22Rv1 (cell line): Measurements from ENCODE around the gene KLHL41.

Experiments used
- H3K27ac ChIP-seq: fragments of 450-650 bp; 2 replicates; pipeline ENCODE4 v1.5.1; 2017
- ZFX ChIP-seq: fragments of 450-650 bp; IDR thresholded peaks from 2 replicates; pipeline ENCODE4 v1.6.1; 2017; ENCODE audit warnings: antibody characterized with exemption, borderline replicate concordance
- TF ChIP-seq, protein P1 (sequence below): fragments of 450-650 bp; IDR thresholded peaks from 2 replicates; pipeline ENCODE4 v1.5.1; 2017; ENCODE audit warnings: mild to moderate bottlenecking

Gene KLHL41

DNA sequence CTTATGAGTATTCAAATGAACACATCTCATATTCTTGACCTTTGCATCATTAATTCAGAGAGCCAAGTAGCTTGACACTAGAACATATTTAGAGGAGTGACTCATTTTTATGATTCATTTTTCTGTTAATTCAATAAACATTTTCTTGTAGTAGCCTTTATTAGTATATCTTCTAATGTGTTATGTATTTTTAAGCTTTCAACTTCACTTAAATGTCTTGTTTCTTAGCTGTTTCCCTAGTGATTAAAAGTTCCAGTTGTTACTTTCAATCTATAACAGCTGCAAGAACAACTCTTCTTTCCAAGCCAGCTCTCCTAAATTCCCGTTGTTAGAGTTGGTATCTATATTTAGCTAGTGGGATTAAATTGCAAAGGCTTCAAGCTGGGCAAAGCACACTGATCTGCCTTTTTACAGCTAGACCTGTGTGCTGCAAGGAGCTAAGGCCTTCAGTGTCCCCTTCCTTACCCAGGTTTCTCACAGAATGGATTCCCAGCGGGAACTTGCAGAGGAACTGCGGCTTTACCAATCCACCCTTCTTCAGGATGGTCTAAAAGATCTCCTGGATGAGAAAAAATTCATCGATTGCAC, at the start of gene KLHL41:
TSS of gene KLHL41 (plus strand) at position 405 of the 588 bp plus-strand sequence. CDS start at position 482, 77 bp downstream.
- no peak within 1 kb of the TSS for H3K27ac ChIP-seq
- TF ChIP-seq, protein P1, sequence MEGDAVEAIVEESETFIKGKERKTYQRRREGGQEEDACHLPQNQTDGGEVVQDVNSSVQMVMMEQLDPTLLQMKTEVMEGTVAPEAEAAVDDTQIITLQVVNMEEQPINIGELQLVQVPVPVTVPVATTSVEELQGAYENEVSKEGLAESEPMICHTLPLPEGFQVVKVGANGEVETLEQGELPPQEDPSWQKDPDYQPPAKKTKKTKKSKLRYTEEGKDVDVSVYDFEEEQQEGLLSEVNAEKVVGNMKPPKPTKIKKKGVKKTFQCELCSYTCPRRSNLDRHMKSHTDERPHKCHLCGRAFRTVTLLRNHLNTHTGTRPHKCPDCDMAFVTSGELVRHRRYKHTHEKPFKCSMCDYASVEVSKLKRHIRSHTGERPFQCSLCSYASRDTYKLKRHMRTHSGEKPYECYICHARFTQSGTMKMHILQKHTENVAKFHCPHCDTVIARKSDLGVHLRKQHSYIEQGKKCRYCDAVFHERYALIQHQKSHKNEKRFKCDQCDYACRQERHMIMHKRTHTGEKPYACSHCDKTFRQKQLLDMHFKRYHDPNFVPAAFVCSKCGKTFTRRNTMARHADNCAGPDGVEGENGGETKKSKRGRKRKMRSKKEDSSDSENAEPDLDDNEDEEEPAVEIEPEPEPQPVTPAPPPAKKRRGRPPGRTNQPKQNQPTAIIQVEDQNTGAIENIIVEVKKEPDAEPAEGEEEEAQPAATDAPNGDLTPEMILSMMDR: no peak
- no peak for TF ChIP-seq ZFX

DNA sequence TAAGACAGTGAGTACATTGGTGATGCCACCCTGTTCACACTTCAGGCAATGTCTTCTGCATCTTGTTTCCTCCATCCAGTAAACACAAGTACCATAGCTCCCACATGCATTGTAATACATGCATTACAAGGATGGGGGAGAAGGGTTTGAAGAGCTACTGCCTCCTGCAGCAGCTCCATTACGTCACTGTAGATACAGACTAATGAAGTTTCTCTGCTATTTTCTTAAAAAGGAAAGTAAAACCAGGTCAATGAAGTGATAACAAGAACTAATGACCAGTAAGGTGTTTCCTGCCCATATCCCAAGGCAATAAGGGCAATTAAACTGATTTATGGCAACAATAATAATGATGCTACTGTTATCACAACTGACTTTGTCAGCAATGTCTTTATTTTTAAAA, 48.4 kb upstream of the KLHL41 start:
- TF ChIP-seq, protein P1: no peak
- no peak for TF ChIP-seq ZFX
- H3K27ac ChIP-seq: no peak overlapping the region

DNA sequence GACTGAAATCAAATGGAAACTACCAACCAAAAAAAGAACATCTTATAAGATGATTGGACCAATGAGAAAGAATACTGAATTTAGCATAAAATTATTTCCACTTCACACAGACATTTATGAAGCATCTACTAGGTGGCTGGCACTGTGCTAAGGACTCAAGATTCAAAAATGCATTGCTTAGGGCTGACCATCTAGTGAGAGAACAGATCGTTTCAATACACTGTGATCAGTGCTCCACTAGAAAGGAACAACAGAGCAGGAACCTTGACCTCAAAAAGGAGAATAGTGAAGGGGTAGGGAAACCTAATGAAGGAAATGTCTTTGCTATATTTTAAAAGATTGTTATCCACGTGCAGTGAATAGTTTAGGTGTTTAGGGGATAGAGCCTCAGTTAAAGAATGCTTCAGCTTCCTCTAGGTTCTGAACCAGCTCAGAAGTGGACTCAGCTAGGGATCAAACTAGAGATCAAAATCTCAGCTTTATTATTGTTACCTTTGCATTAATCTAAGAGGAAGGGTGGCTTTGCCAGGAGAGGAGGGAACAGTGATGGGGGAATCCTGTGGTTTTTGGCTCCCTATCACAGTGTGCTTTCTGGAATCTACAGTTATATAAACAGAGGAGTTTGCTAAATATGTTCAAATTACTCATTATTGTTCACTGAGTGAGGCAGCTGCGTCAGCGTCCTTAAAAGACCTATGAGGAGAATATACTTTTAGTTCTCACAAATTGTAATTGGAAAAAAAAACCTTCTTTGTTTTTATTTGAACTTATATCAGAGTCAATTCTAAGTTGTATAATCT, 46.4 kb upstream of the KLHL41 start:
- no peak overlapping the region for H3K27ac ChIP-seq
- TF ChIP-seq ZFX: no peak
- TF ChIP-seq, protein P1: no peak

DNA sequence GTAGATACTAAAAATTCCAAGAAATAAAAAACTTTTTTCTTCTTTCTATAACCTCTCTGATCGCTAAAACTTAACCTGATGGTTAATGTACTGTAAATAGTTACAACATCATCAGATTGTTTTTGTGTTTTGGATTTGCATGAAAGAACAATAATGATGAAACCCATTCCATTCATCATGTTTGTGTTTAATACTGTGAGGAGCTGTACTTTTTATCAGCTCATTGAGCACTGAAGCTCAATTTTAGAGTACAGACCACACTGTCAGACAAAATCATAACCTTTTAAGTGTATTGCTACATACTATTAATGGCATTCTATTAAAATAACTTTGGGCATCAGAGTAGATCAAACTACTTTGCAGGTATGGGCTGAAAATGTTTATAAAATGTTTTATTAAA, 45.0 kb upstream of the KLHL41 start:
- no peak for TF ChIP-seq ZFX
- TF ChIP-seq, protein P1: no peak
- H3K27ac ChIP-seq: no peak overlapping the region

DNA sequence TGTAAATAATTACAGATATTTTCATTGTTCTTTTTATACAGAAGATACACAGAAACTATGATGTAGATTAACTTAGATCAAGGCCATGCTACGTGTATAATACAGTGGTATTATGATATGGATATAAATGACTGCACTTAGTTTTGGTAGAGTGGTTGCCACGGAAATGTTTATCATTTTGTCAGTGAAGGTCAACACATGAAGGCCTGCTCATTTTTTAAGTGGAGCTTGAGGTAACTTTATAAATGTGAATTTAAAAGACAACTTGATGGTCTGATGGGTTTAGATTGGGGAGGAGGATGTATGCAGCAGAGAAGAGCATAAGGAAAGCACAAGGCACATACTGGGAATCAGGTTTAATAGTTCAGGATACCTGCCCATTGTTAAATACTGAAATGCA, 44.6 kb upstream of the KLHL41 start:
- TF ChIP-seq, protein P1: no peak
- TF ChIP-seq ZFX: no peak
- no peak overlapping the region for H3K27ac ChIP-seq

DNA sequence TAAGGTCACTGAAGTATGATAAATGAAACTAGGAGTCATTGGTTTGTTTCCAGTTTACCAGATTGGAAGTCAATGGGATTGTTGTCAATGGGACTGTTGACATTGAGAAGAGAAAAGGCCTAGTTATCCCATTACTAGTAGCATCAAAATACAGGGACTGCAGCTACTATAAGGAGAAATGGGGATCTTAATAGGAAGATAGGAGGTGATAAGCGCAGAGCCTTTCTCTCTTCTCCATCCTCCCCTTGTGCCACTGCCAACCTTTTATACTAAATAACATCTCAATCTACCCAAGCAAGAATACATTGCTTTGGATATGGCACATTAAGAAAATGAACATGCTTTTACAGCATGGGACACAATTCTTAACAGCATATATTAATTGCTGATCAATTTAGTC, 40.7 kb upstream of the KLHL41 start:
- TF ChIP-seq, protein P1: no peak
- no peak for TF ChIP-seq ZFX
- no peak overlapping the region for H3K27ac ChIP-seq

DNA sequence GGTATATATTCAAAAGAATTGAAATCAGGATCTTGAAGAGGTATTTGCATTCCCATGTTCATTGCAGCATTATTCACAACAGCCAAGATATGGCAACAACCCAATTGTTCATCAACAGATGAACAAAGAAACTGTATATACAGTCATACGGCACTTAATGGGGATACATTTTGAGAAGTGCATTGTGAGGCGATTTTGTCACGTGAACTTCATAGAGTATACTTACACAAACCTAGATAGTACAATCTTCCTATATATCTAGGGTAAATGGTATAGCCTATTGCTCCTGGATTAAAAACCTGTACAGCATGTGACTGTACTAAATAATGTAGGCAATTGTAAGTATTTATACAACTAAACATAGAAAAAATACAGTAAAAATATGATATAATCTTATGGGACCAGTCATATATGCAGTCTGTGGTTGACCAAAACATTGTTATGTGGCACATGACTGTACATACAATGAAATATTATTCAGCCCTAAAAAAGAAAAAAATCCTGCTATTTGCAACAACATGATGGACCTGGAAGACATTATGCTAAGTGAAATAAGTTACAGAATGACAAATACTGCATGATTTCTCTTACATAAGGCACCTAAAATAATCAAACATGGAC, 39.4 kb upstream of the KLHL41 start:
- TF ChIP-seq, protein P1: no peak
- TF ChIP-seq ZFX: no peak
- H3K27ac ChIP-seq: no peak overlapping the region
